ENCODE data around the gene TXN. TPM values are rescaled to one million over a fixed set of nuclear protein-coding genes. Genes with fewer than 3 reads are reported as not detected.

The TXN gene
- total RNA-seq, 1 experiment from 2014 or later = 280 TPM

DNA sequence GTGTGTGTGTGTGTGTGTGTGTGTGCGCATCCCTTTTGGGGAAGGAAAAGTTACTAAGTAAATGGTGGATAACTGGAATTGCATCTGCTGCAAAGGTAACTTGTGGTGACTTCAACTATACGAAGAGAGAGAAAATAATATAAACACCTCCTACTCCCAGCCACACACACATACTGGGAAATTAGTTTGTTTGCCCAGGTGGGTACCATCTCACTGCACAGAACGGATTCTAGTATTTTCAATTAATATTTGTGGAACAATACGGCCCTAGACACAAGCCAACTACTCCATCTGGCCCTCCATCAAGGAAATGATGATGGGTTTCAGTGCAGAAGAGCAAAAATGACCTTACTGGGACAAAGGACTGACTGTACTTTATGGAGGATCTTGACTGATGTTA is 32.2 kb upstream of the TXN start:
- no peak for DNase-seq
- Histone ChIP-seq H2BK5ac (ENCODE audit: insufficient read length, low read length) (no peak overlapping the region), H3K27me3 (ENCODE audit: insufficient read depth, low read length) (no peaks in the 10 kb centered on the region), H4K5ac (ENCODE audit: insufficient read length, low read depth, low read length) (no peak overlapping the region), H3K14ac (ENCODE audit: insufficient read depth, low read length) (no peak overlapping the region), H3K9me3 (ENCODE audit: control insufficient read depth, low read depth, low read length) (no peaks in the 10 kb centered on the region), H3K79me2 (ENCODE audit: insufficient read depth, low read length) (no peaks in the 10 kb centered on the region), H3K23ac (ENCODE audit: insufficient read length, low read depth, low read length) (no peak overlapping the region), H2BK120ac (ENCODE audit: low read depth, low read length, poor library complexity, severe bottlenecking) (no peak overlapping the region), H3K9ac (ENCODE audit: extremely low read depth, insufficient read length, low read length) (no peak overlapping the region), H3T11ph (ENCODE audit: low read length) (no peak overlapping the region), H3K4me1 (ENCODE audit: insufficient read depth, low read length) (no peaks in the 10 kb centered on the region), H4K20me1 (ENCODE audit: control insufficient read depth, insufficient read depth, insufficient read length) (no peaks in the 10 kb centered on the region), H4K8ac (replicated peaks; ENCODE audit: insufficient read length, low read depth, low read length) (no peak overlapping the region), H4K91ac (ENCODE audit: insufficient read length, low read depth, low read length) (no peak overlapping the region), H2AFZ (ENCODE audit: low read length) (no peak overlapping the region), H2BK15ac (ENCODE audit: low read depth, low read length) (no peak overlapping the region), H2BK12ac (ENCODE audit: insufficient read length, low read depth, low read length) (no peak overlapping the region), H3K79me1 (ENCODE audit: insufficient read depth, low read depth, low read length, poor library complexity, severe bottlenecking) (no peaks in the 10 kb centered on the region), H3K18ac (ENCODE audit: insufficient read length, low read depth, low read length) (no peak overlapping the region), H2AK5ac (ENCODE audit: insufficient read length, low read length) (no peak overlapping the region), H3K4ac (ENCODE audit: low read depth, low read length) (no peak overlapping the region), H3K23me2 (ENCODE audit: insufficient read length, low read depth, low read length, poor library complexity, severe bottlenecking) (no peaks in the 10 kb centered on the region), H3K56ac (ENCODE audit: insufficient read length, low read depth, low read length) (no peak overlapping the region), H2BK20ac (ENCODE audit: low read depth, low read length, poor library complexity, severe bottlenecking) (no peak overlapping the region), H3K4me2 (ENCODE audit: insufficient read depth, insufficient read length, low read length) (no peak overlapping the region), H3K27ac (ENCODE audit: insufficient read length, low read depth, low read length) (no peak overlapping the region)
- H3K27me3 Mint-ChIP-seq (ENCODE audit: low read depth) = no peaks in the 10 kb centered on the region
- WGBS (ENCODE audit: extremely low coverage, insufficient read length, low lambda C conversion rate) = no CpG with 5 or more reads among the region's 4 CpGs
- no peak overlapping the region for H3K4me3 Mint-ChIP-seq
- TF ChIP-seq, protein P1, sequence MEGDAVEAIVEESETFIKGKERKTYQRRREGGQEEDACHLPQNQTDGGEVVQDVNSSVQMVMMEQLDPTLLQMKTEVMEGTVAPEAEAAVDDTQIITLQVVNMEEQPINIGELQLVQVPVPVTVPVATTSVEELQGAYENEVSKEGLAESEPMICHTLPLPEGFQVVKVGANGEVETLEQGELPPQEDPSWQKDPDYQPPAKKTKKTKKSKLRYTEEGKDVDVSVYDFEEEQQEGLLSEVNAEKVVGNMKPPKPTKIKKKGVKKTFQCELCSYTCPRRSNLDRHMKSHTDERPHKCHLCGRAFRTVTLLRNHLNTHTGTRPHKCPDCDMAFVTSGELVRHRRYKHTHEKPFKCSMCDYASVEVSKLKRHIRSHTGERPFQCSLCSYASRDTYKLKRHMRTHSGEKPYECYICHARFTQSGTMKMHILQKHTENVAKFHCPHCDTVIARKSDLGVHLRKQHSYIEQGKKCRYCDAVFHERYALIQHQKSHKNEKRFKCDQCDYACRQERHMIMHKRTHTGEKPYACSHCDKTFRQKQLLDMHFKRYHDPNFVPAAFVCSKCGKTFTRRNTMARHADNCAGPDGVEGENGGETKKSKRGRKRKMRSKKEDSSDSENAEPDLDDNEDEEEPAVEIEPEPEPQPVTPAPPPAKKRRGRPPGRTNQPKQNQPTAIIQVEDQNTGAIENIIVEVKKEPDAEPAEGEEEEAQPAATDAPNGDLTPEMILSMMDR (conservative IDR thresholded peaks at IDR 0.05) = no peak
- peaks cover 3% of the 10 kb centered on the region in 2 experiments; a peak in 3 of 4 replicates for H3K4me1 Mint-ChIP-seq
- H3K36me3 Mint-ChIP-seq (ENCODE audit: insufficient read depth in 1 of 3, low read depth in 3 of 3) = no peaks in the 10 kb centered on the region; a peak in 1 of 7 replicates
- no peak overlapping the region for H3K27ac Mint-ChIP-seq
- no peaks in the 10 kb centered on the region for H3K9me3 Mint-ChIP-seq

Measured in H9 (cell line).